Gastroesophageal sphincter (tissue), 4 donors: ENCODE results near the gene TTC7B. TPM values are rescaled to one million over a fixed set of nuclear protein-coding genes. Genes with fewer than 3 reads are reported as not detected.

Source experiments
- ATAC-seq: fragments of 150-250 bp; one replicate; pipeline ENCODE4 v1.9.1; 2016; ENCODE audit warnings: mild to moderate bottlenecking, moderate library complexity
- H3K27ac ChIP-seq, 4 donors: fragments of 200-600 bp; sonication (generic) in 3 of 4; 1 replicate in 3 of 4; 2 replicates in 1 of 4; pipeline ENCODE4 v1.5.1; 2016 to 2019
- H3K27me3 ChIP-seq: fragments of 200-600 bp; sonication (generic); one replicate; pipeline ENCODE4 v1.5.1; 2019
- H3K36me3 ChIP-seq, 2 donors: fragments of 200-600 bp; sonication (generic); one replicate each; pipeline ENCODE4 v1.5.1; 2019; ENCODE audit warnings: control low read depth in 1 of 2
- H3K4me1 ChIP-seq, 3 donors: fragments of 200-600 bp; sonication (generic); 1 replicate in 2 of 3; 2 replicates in 1 of 3; pipeline ENCODE4 v1.5.1; 2016 to 2019; ENCODE audit warnings: control low read depth in 2 of 3
- H3K4me3 ChIP-seq, 2 donors: fragments of 200-600 bp; sonication (generic); one replicate each; pipeline ENCODE4 v1.5.1; 2019; ENCODE audit warnings: mild to moderate bottlenecking in 1 of 2, moderate library complexity in 1 of 2
- H3K9me3 ChIP-seq, 3 donors: fragments of 200-600 bp; sonication (generic); one replicate each; pipeline ENCODE4 v1.5.1; 2017 to 2019; ENCODE audit warnings: control low read depth in 2 of 3
- EP300 ChIP-seq: sonication (generic); formaldehyde crosslinking; IDR thresholded peaks from one replicate; pipeline ENCODE4 v1.6.1; 2017; ENCODE audit warnings: antibody characterized with exemption, mild to moderate bottlenecking
- POLR2A ChIP-seq, 2 donors: fragments of 450-650 bp; IDR thresholded peaks; one replicate each; pipeline ENCODE4 v1.6.1; 2017; ENCODE audit warnings: antibody characterized with exemption in 2 of 2, mild to moderate bottlenecking in 2 of 2, moderate library complexity in 1 of 2
- POLR2AphosphoS5 ChIP-seq: sonication (generic); formaldehyde crosslinking; IDR thresholded peaks from one replicate; pipeline ENCODE4 v1.6.1; 2017; ENCODE audit warnings: antibody characterized with exemption
- WGBS, 2 donors: methylation state at CpG; one replicate each; pipeline ENCODE4 v1.1.5; 2018; ENCODE audit warnings: low coverage in 1 of 2; 5-methylcytosine and 5-hydroxymethylcytosine counted together
- total RNA-seq, 4 donors: library from RNA; depleted of rRNA; stranded (reverse); fragments of >200 nt; gene quantifications; one replicate each; pipeline ENCODE4 v1.1.0, GENCODE V29; 2016
- TF ChIP-seq, protein P1 (sequence below), 4 experiments: fragments of 200-600 bp in 2 of 4; fragments of 450-650 bp in 2 of 4; sonication (generic) in 1 of 4; IDR thresholded peaks; one replicate each; pipeline ENCODE4 v1.5.1; 2017 to 2019; ENCODE audit warnings: antibody characterized with exemption in 4 of 4, mild to moderate bottlenecking in 2 of 4, moderate library complexity in 2 of 4

The TTC7B gene
- total RNA-seq, 4 donors from 2014 or later, result 59.0 to 170 (median 64.1) TPM

GRCh38 chr14:90491221-90491885, 324.9 kb downstream of the TTC7B start:
- peak overlapping the region in 2 of 4 donors; percentile 22 to 51 for H3K27ac ChIP-seq

DNA sequence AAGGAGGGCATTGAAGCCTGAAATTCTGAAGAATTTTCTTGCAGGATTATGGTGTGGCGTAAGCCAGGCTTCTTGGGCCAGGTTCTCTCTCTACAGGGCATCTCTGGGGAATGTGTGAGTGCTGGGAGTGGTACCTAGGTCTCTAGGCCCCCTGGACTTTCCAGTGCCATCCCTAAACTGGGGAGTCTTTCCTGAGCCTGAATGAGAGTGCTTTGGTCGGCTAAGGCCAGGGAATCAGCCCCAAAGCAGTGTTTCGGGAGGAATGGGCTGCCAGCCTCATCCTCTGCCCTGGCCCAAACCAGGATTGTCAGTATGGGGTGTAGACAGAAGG, 325.5 kb downstream of the TTC7B start:
- Histone ChIP-seq H3K4me3 (no peak overlapping the region), H3K36me3 (no peaks in the 10 kb centered on the region), H3K27ac (peak overlapping the region in 2 of 4 donors; percentile 22 to 24), H3K4me1 (peaks cover 0 to 33% (median 15%) of the 10 kb centered on the region in 3 donors), H3K9me3 (no peaks in the 10 kb centered on the region), H3K27me3 (no peaks in the 10 kb centered on the region)
- ATAC-seq, result no peak
- whole genome bisulfite sequencing, 2 donors, result 100% methylated on average over 1 of the region's 3 CpGs; no CpG with 5 or more reads in 1 of the 2 donors
- no peak for TF ChIP-seq POLR2AphosphoS5
- TF ChIP-seq EP300, result no peak
- TF ChIP-seq, protein P1, sequence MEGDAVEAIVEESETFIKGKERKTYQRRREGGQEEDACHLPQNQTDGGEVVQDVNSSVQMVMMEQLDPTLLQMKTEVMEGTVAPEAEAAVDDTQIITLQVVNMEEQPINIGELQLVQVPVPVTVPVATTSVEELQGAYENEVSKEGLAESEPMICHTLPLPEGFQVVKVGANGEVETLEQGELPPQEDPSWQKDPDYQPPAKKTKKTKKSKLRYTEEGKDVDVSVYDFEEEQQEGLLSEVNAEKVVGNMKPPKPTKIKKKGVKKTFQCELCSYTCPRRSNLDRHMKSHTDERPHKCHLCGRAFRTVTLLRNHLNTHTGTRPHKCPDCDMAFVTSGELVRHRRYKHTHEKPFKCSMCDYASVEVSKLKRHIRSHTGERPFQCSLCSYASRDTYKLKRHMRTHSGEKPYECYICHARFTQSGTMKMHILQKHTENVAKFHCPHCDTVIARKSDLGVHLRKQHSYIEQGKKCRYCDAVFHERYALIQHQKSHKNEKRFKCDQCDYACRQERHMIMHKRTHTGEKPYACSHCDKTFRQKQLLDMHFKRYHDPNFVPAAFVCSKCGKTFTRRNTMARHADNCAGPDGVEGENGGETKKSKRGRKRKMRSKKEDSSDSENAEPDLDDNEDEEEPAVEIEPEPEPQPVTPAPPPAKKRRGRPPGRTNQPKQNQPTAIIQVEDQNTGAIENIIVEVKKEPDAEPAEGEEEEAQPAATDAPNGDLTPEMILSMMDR (IDR thresholded peaks at IDR 0.05), result no peak
- TF ChIP-seq POLR2A (IDR thresholded peaks at IDR 0.05), result no peak

More at GRCh38 chr14:90491221-90491885, 324.9 kb downstream of the TTC7B start:
- whole genome bisulfite sequencing, 2 donors, result 27 to 58% methylated on average over 2 to 4 of the region's 9 CpGs
- no peaks in the 10 kb centered on the region for H3K36me3 ChIP-seq
- no peaks in the 10 kb centered on the region for H3K27me3 ChIP-seq
- no peaks in the 10 kb centered on the region for H3K9me3 ChIP-seq
- H3K4me1 ChIP-seq, result peaks cover 0 to 33% (median 15%) of the 10 kb centered on the region in 3 donors
- TF ChIP-seq POLR2AphosphoS5, result peak; percentile 79
- no peak for TF ChIP-seq EP300
- TF ChIP-seq, protein P1 (IDR thresholded peaks at IDR 0.05), result no peak
- TF ChIP-seq POLR2A (IDR thresholded peaks at IDR 0.05), result no peak
- no peak overlapping the region for H3K4me3 ChIP-seq
- ATAC-seq, result peak; percentile 65

DNA sequence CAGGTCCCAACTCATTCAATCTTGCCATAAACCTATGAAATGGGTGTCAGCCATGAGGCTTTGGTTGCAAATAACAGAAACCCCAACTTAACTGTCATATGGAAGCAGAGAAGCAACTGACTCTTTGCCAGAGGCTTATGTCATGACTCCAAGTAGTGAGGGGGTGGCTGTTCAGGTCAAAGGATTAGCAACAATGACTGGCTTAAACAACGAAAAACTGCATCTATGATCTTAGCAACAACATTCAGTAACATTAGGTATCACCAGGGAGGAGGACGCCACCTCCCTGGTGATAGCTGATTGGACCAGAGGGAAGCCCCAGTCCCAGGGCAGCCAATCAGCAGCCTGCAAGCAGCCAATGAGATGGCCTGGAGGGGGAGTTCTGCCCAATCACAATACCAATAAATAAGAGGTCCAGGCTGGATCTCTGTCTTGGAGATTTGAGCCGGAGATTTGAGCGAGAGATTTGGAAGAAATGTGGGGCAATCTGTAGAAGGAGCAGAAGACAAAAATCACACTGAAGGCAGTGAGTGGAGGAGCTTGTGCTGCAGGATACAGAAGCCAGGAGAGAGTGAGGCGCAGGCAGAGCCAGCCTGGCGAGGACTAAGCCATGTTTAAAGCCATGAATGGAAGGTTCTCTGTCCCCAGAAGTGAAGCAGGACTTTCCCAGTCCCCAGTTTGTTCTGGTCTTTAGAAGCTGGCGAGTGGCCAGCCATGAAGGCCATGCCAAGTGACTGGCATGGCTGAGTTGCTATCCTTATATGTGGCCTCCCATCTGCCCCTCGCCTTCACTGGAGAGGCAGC, 326.1 kb downstream of the TTC7B start:
- no peaks in the 10 kb centered on the region for H3K27me3 ChIP-seq
- no peaks in the 10 kb centered on the region for H3K9me3 ChIP-seq
- H3K4me1 ChIP-seq, result peaks cover 0 to 33% (median 15%) of the 10 kb centered on the region in 3 donors
- H3K36me3 ChIP-seq, result no peaks in the 10 kb centered on the region
- peak overlapping the region in 2 of 4 donors; percentile 22 to 24 for H3K27ac ChIP-seq
- ATAC-seq, result no peak
- WGBS, 2 donors, result 73 to 75% methylated on average over 4 to 7 of the region's 8 CpGs
- TF ChIP-seq POLR2A (IDR thresholded peaks at IDR 0.05), result no peak
- TF ChIP-seq, protein P1 (IDR thresholded peaks at IDR 0.05), result no peak
- TF ChIP-seq POLR2AphosphoS5, result no peak
- TF ChIP-seq EP300, result no peak
- H3K4me3 ChIP-seq, result no peak overlapping the region

- H3K27me3 ChIP-seq, result no peaks in the 10 kb centered on the region
- no peaks in the 10 kb centered on the region for H3K36me3 ChIP-seq
- no peak overlapping the region for H3K27ac ChIP-seq
- no peaks in the 10 kb centered on the region for H3K9me3 ChIP-seq
- ATAC-seq, result no peak
- H3K4me3 ChIP-seq, result no peak overlapping the region
- 83 to 100% methylated on average over 1 of the region's 4 CpGs for WGBS, 2 donors
- no peak for TF ChIP-seq POLR2A (IDR thresholded peaks at IDR 0.05)
- TF ChIP-seq, protein P1 (IDR thresholded peaks at IDR 0.05), result no peak
- no peak for TF ChIP-seq POLR2AphosphoS5
- TF ChIP-seq EP300, result no peak
- H3K4me1 ChIP-seq, result peaks cover 0 to 33% (median 15%) of the 10 kb centered on the region in 3 donors
These were observed 326.9 kb downstream of the TTC7B start for GRCh38 chr14:90489306-90489705.
